ENCODE measurements around the gene STIM1. TPM values are rescaled to one million over a fixed set of nuclear protein-coding genes. Genes with fewer than 3 reads are reported as not detected.
A peak's percentile ranks its signal among the peaks of the same experiment; 100 is the strongest.

The STIM1 gene
- polyA plus RNA-seq, 1 donor = 24.9 TPM

DNA sequence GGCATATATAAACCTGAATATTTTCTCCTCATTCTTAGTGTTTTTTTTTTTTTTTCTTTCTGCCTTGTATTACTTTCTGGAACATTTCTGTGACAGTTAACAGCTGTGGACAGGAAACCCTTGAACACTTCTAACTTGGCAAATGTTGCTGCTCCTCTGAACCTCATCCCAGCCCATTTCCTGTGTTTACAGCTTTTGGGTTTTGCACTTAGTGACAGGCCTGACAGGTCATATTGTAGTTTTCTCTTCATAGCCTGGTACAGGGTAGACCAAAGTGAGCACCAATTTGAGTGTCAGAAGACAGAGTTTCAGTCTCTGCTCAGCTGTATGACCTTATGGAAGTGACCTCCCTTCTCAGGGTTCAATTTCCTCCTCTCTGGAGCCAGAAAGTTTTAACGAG is 91.6 kb downstream of the STIM1 start:
- Histone ChIP-seq H3K27me3 (ENCODE audit: control insufficient read depth, insufficient read depth, low read length) (no peaks in the 10 kb centered on the region), H3K36me3 (ENCODE audit: control insufficient read depth, insufficient read depth, low read length) (no peaks in the 10 kb centered on the region), H3K9me3 (ENCODE audit: control insufficient read depth, low read depth, low read length) (no peaks in the 10 kb centered on the region), H3K4me3 (ENCODE audit: low read length) (no peak overlapping the region), H3K27ac (ENCODE audit: low read length) (no peak overlapping the region), H3K4me1 (ENCODE audit: control insufficient read depth, insufficient read depth, low read length) (no peaks in the 10 kb centered on the region)
- WGBS (ENCODE audit: insufficient coverage, low lambda C conversion rate) = no CpG with 5 or more reads among the region's 1 CpG
- DNase-seq = peak; percentile 42 to 49

GRCh38 chr11:3949125-3949524 is 93.7 kb downstream of the STIM1 start:
- no peaks in the 10 kb centered on the region for H3K27me3 ChIP-seq (ENCODE audit: control insufficient read depth, insufficient read depth, low read length)
- H3K4me1 ChIP-seq (ENCODE audit: control insufficient read depth, insufficient read depth, low read length) = no peaks in the 10 kb centered on the region
- H3K27ac ChIP-seq (ENCODE audit: low read length) = no peak overlapping the region
- 80% methylated on average over 1 of the region's 2 CpGs for WGBS (ENCODE audit: insufficient coverage, low lambda C conversion rate)
- H3K36me3 ChIP-seq (ENCODE audit: control insufficient read depth, insufficient read depth, low read length) = no peaks in the 10 kb centered on the region
- no peaks in the 10 kb centered on the region for H3K9me3 ChIP-seq (ENCODE audit: control insufficient read depth, low read depth, low read length)
- no peak for DNase-seq
- no peak overlapping the region for H3K4me3 ChIP-seq (ENCODE audit: low read length)

- no peak overlapping the region for H3K27ac ChIP-seq (ENCODE audit: low read length)
- no peaks in the 10 kb centered on the region for H3K4me1 ChIP-seq (ENCODE audit: control insufficient read depth, insufficient read depth, low read length)
- 92% methylated on average over 2 of the region's 4 CpGs for WGBS (ENCODE audit: insufficient coverage, low lambda C conversion rate)
- DNase-seq = peak in 1 of 2 donors; percentile 22
- no peaks in the 10 kb centered on the region for H3K9me3 ChIP-seq (ENCODE audit: control insufficient read depth, low read depth, low read length)
- H3K4me3 ChIP-seq (ENCODE audit: low read length) = no peak overlapping the region
- H3K36me3 ChIP-seq (ENCODE audit: control insufficient read depth, insufficient read depth, low read length) = no peaks in the 10 kb centered on the region
- H3K27me3 ChIP-seq (ENCODE audit: control insufficient read depth, insufficient read depth, low read length) = no peaks in the 10 kb centered on the region
Observed at GRCh38 chr11:3950996-3951660, 95.7 kb downstream of the STIM1 start.

GRCh38 chr11:3952715-3953114 is 97.3 kb downstream of the STIM1 start:
- DNase-seq = no peak
- H3K27ac ChIP-seq (ENCODE audit: low read length) = no peak overlapping the region
- no peaks in the 10 kb centered on the region for H3K4me1 ChIP-seq (ENCODE audit: control insufficient read depth, insufficient read depth, low read length)
- no peaks in the 10 kb centered on the region for H3K36me3 ChIP-seq (ENCODE audit: control insufficient read depth, insufficient read depth, low read length)
- no peaks in the 10 kb centered on the region for H3K27me3 ChIP-seq (ENCODE audit: control insufficient read depth, insufficient read depth, low read length)
- H3K4me3 ChIP-seq (ENCODE audit: low read length) = no peak overlapping the region
- no peaks in the 10 kb centered on the region for H3K9me3 ChIP-seq (ENCODE audit: control insufficient read depth, low read depth, low read length)

GRCh38 chr11:3953327-3953726 is 97.9 kb downstream of the STIM1 start:
- H3K27ac ChIP-seq (ENCODE audit: low read length) = no peak overlapping the region
- no peaks in the 10 kb centered on the region for H3K4me1 ChIP-seq (ENCODE audit: control insufficient read depth, insufficient read depth, low read length)
- 100% methylated on average over 1 of the region's 3 CpGs for WGBS (ENCODE audit: insufficient coverage, low lambda C conversion rate)
- H3K27me3 ChIP-seq (ENCODE audit: control insufficient read depth, insufficient read depth, low read length) = no peaks in the 10 kb centered on the region
- H3K36me3 ChIP-seq (ENCODE audit: control insufficient read depth, insufficient read depth, low read length) = no peaks in the 10 kb centered on the region
- no peak for DNase-seq
- no peak overlapping the region for H3K4me3 ChIP-seq (ENCODE audit: low read length)
- H3K9me3 ChIP-seq (ENCODE audit: control insufficient read depth, low read depth, low read length) = no peaks in the 10 kb centered on the region

DNA sequence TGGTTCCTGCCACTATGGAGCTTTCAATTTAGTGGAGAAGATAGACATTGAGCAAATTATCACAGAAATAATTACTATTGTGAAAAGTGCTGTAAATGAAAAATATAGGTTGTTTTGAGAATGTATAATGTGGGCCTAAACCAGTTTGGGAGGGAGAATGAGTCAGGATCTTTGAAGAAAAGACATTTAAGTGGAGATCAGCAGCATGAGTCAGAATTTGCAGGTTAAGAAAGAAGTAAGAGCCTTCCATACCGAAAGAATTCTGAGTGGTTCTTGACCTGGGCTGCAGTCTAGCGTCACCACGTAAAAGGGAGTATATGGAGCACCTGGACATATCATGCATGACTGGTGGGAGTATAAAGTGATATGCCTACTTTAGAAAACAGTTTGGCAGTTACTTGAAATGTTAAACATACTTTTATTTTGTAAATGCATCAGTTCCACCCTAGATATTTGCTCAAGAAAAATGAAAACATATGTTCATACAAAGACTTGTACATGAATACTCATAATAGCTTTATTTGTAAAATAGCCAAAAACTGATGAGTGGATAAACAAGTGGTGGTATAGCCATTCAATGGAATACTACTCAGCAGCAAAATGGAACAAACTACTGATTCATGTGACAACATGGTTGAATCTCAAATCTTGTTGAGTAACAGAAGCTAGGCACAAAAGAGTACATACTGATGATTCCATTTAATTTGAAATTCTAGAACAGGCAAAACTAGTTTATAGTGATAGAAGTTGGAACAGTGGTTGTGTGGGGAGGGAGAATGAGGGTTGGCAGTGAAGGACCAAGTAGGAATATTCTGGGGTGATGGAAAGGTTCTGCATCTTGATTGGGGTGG is 99.2 kb downstream of the STIM1 start:
- DNase-seq = no peak
- H3K27ac ChIP-seq (ENCODE audit: low read length) = no peak overlapping the region
- H3K9me3 ChIP-seq (ENCODE audit: control insufficient read depth, low read depth, low read length) = no peaks in the 10 kb centered on the region
- no peaks in the 10 kb centered on the region for H3K27me3 ChIP-seq (ENCODE audit: control insufficient read depth, insufficient read depth, low read length)
- no CpG with 5 or more reads among the region's 3 CpGs for WGBS (ENCODE audit: insufficient coverage, low lambda C conversion rate)
- no peak overlapping the region for H3K4me3 ChIP-seq (ENCODE audit: low read length)
- no peaks in the 10 kb centered on the region for H3K36me3 ChIP-seq (ENCODE audit: control insufficient read depth, insufficient read depth, low read length)
- H3K4me1 ChIP-seq (ENCODE audit: control insufficient read depth, insufficient read depth, low read length) = no peaks in the 10 kb centered on the region

GRCh38 chr11:3955299-3955665 is 99.8 kb downstream of the STIM1 start:
- H3K4me3 ChIP-seq (ENCODE audit: low read length) = no peak overlapping the region
- H3K9me3 ChIP-seq (ENCODE audit: control insufficient read depth, low read depth, low read length) = no peaks in the 10 kb centered on the region
- H3K4me1 ChIP-seq (ENCODE audit: control insufficient read depth, insufficient read depth, low read length) = no peaks in the 10 kb centered on the region
- H3K36me3 ChIP-seq (ENCODE audit: control insufficient read depth, insufficient read depth, low read length) = no peaks in the 10 kb centered on the region
- no peak for DNase-seq
- no peak overlapping the region for H3K27ac ChIP-seq (ENCODE audit: low read length)
- 86% methylated on average over 1 of the region's 1 CpG for WGBS (ENCODE audit: insufficient coverage, low lambda C conversion rate)
- H3K27me3 ChIP-seq (ENCODE audit: control insufficient read depth, insufficient read depth, low read length) = no peaks in the 10 kb centered on the region

DNA sequence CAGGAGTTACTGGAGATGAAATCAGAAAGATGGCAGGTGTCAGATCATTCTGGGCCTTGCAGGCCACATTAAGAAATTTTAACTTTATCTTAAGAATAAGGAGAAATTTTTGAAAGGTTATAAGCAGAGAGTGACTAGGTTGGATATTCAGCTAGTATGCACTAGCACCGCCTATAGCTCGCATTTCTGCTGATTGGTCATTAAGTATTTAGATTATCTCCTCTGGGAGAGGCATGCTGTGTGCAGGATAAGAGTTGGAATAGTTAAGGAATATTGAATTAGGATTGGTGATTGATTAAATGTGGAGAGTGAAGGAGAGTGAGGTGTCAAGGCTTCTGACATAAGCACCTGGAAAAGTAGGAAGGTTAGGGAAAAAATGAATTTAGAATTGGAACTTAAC is 100.6 kb downstream of the STIM1 start:
- H3K36me3 ChIP-seq (ENCODE audit: control insufficient read depth, insufficient read depth, low read length) = no peaks in the 10 kb centered on the region
- H3K27ac ChIP-seq (ENCODE audit: low read length) = no peak overlapping the region
- DNase-seq = no peak
- no peaks in the 10 kb centered on the region for H3K27me3 ChIP-seq (ENCODE audit: control insufficient read depth, insufficient read depth, low read length)
- H3K4me3 ChIP-seq (ENCODE audit: low read length) = no peak overlapping the region
- no CpG with 5 or more reads among the region's 2 CpGs for WGBS (ENCODE audit: insufficient coverage, low lambda C conversion rate)
- no peaks in the 10 kb centered on the region for H3K4me1 ChIP-seq (ENCODE audit: control insufficient read depth, insufficient read depth, low read length)
- no peaks in the 10 kb centered on the region for H3K9me3 ChIP-seq (ENCODE audit: control insufficient read depth, low read depth, low read length)

- Histone ChIP-seq H3K27me3 (ENCODE audit: control insufficient read depth, insufficient read depth, low read length) (no peaks in the 10 kb centered on the region), H3K27ac (ENCODE audit: low read length) (no peak overlapping the region), H3K4me3 (ENCODE audit: low read length) (no peak overlapping the region), H3K36me3 (ENCODE audit: control insufficient read depth, insufficient read depth, low read length) (no peaks in the 10 kb centered on the region), H3K4me1 (ENCODE audit: control insufficient read depth, insufficient read depth, low read length) (no peaks in the 10 kb centered on the region), H3K9me3 (ENCODE audit: control insufficient read depth, low read depth, low read length) (no peaks in the 10 kb centered on the region)
- no CpG with 5 or more reads among the region's 4 CpGs for WGBS (ENCODE audit: insufficient coverage, low lambda C conversion rate)
- DNase-seq = no peak
Observed at GRCh38 chr11:3956748-3957147, 101.3 kb downstream of the STIM1 start.

DNA sequence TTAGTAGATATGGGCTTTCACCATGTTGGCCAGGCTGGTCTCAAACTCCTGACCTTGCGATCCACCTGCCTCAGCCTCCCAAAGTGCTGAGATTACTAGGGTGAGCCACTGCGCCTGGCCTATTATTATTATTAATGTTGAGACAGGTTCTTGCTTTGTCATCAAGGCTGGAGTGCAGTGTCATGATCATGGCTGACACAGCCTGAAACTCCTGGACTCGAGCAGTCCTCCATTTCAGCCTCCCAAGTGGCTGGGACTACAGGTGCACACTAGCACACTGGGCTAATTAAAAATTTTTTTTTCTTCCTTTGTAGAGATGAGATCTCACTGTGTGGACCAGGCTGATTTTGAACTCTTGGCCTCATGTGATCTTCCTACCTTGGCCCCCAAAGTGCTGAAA is 102.0 kb downstream of the STIM1 start:
- Histone ChIP-seq H3K27ac (ENCODE audit: low read length) (no peak overlapping the region), H3K36me3 (ENCODE audit: control insufficient read depth, insufficient read depth, low read length) (no peaks in the 10 kb centered on the region), H3K4me3 (ENCODE audit: low read length) (no peak overlapping the region), H3K4me1 (ENCODE audit: control insufficient read depth, insufficient read depth, low read length) (no peaks in the 10 kb centered on the region), H3K9me3 (ENCODE audit: control insufficient read depth, low read depth, low read length) (no peaks in the 10 kb centered on the region), H3K27me3 (ENCODE audit: control insufficient read depth, insufficient read depth, low read length) (no peaks in the 10 kb centered on the region)
- no CpG with 5 or more reads among the region's 3 CpGs for WGBS (ENCODE audit: insufficient coverage, low lambda C conversion rate)
- no peak for DNase-seq

GRCh38 chr11:3958281-3958680 is 102.8 kb downstream of the STIM1 start:
- no peak for DNase-seq
- no peaks in the 10 kb centered on the region for H3K4me1 ChIP-seq (ENCODE audit: control insufficient read depth, insufficient read depth, low read length)
- no peaks in the 10 kb centered on the region for H3K9me3 ChIP-seq (ENCODE audit: control insufficient read depth, low read depth, low read length)
- no peak overlapping the region for H3K4me3 ChIP-seq (ENCODE audit: low read length)
- H3K27me3 ChIP-seq (ENCODE audit: control insufficient read depth, insufficient read depth, low read length) = no peaks in the 10 kb centered on the region
- no CpG with 5 or more reads among the region's 2 CpGs for WGBS (ENCODE audit: insufficient coverage, low lambda C conversion rate)
- H3K36me3 ChIP-seq (ENCODE audit: control insufficient read depth, insufficient read depth, low read length) = no peaks in the 10 kb centered on the region
- no peak overlapping the region for H3K27ac ChIP-seq (ENCODE audit: low read length)
